Measurements from ENCODE around the gene E2F4.

Gene E2F4

GRCh38 chr16:67191995-67192681, at the start of gene E2F4:
Gene E2F4, plus strand, starts transcription at chr16:67192155. Its CDS starts 73 bp downstream, at chr16:67192228.
- H3K4me3 ChIP-seq (ENCODE audit: low read depth, low read length) = peak within 1 kb of the TSS; percentile 100
- DNase-seq (ENCODE audit: low read depth) = peak; percentile 97
- TF ChIP-seq POLR2A (IDR thresholded peaks at IDR 0.05; ENCODE audit: extremely low read depth, insufficient read length) (peak; percentile 52), MAX (IDR thresholded peaks at IDR 0.05; ENCODE audit: low read depth, low read length) (peak; percentile 48), MYC (IDR thresholded peaks at IDR 0.05; ENCODE audit: low read depth, low read length) (peak; percentile 44; the same call in 1 of the 2 replicates)
- TF ChIP-seq, protein P1, sequence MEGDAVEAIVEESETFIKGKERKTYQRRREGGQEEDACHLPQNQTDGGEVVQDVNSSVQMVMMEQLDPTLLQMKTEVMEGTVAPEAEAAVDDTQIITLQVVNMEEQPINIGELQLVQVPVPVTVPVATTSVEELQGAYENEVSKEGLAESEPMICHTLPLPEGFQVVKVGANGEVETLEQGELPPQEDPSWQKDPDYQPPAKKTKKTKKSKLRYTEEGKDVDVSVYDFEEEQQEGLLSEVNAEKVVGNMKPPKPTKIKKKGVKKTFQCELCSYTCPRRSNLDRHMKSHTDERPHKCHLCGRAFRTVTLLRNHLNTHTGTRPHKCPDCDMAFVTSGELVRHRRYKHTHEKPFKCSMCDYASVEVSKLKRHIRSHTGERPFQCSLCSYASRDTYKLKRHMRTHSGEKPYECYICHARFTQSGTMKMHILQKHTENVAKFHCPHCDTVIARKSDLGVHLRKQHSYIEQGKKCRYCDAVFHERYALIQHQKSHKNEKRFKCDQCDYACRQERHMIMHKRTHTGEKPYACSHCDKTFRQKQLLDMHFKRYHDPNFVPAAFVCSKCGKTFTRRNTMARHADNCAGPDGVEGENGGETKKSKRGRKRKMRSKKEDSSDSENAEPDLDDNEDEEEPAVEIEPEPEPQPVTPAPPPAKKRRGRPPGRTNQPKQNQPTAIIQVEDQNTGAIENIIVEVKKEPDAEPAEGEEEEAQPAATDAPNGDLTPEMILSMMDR (IDR thresholded peaks at IDR 0.05; ENCODE audit: low read depth, low read length) = no peak

- no peak for DNase-seq (ENCODE audit: low read depth)
- TF ChIP-seq MYC (IDR thresholded peaks at IDR 0.05; ENCODE audit: low read depth, low read length) (no peak), POLR2A (IDR thresholded peaks at IDR 0.05; ENCODE audit: extremely low read depth, insufficient read length) (no peak), MAX (IDR thresholded peaks at IDR 0.05; ENCODE audit: low read depth, low read length) (no peak)
- TF ChIP-seq, protein P1 (IDR thresholded peaks at IDR 0.05; ENCODE audit: low read depth, low read length) = no peak
- H3K4me3 ChIP-seq (ENCODE audit: low read depth, low read length) = no peak overlapping the region
These were observed 49.6 kb upstream of the E2F4 start for GRCh38 chr16:67142342-67142741.

DNA sequence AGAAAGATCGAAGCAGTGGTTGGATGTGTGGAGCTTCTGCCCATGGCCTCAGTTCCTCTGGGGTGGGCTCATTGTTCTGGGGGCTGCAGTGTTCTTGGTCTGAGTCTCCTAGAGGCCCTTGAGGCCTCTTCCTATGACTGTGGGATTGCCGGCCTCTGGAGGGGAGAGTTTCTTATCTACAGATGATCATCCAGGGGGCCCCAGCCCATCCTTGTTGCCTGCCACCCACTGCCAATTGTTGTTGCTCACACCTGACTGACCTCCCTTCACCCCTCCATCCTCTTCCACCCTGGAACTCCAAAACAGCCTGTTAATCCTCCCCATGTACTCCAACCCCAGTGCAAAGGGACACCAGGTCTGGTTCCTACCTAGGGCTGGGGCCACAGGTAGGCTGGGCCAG, 47.0 kb upstream of the E2F4 start:
- no peak overlapping the region for H3K4me3 ChIP-seq (ENCODE audit: low read depth, low read length)
- TF ChIP-seq MYC (IDR thresholded peaks at IDR 0.05; ENCODE audit: low read depth, low read length) = no peak
- DNase-seq (ENCODE audit: low read depth) = no peak

DNA sequence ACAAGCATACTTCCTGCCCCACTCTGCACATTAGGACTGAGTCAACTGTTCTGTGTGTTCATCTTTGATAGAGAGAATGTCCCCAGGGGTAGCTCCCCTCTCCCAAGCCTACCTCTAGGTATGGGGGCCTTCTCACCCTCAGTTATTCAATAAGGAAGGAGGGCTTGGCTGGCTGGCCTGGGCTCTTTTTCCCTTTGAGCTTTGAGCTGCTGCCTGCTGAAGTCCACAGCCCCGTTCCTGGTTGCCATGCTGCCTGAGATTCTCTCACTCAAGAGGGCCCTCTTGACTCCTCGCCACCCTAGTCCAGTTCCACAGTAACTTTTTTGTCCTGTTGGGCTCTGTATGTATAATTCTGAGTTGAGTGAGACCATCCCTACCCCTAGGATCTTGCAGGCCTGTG, 46.2 kb upstream of the E2F4 start:
- DNase-seq (ENCODE audit: low read depth) = no peak
- TF ChIP-seq, protein P1 (IDR thresholded peaks at IDR 0.05; ENCODE audit: low read depth, low read length) = no peak
- TF ChIP-seq MAX (IDR thresholded peaks at IDR 0.05; ENCODE audit: low read depth, low read length) (no peak), POLR2A (IDR thresholded peaks at IDR 0.05; ENCODE audit: extremely low read depth, insufficient read length) (no peak)

DNA sequence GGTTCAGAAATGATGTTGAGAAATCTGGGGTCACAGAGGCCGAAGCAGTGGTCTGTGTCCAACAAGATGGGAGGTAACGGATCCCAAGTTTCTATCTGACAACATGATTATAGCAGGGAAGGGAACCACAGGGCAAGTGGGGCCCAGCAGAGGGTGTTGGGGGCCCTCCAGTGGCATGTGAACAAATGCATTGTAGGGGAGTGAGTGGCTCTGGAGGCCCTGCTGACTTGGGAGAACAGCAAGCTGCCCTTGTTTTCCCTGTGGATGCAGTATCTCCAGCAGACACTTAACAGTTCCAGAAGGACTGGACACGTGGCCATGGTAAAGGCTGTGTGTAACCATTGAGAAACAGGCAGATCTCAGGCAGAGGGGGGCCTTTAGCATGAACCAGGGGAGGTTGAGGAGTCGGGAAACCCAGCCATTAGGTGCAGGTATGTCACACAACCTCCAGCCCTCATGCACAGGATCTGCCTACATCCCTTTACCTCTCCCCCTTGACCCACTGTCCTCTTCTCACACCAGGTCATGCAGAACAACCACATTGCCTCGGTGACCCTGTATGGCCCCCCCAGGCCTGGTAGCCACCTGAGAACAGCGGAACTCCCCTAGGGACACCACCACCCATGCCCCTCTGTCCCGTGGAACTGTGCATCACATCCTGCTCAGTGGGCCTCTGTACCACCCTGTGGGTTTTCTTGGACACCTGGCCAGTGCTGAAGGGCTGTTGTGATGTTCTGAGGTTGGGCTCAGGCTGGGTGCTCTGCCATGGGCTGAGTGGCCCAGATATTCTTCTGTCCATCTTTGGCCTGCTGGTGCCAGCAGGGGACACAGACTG, 45.2 kb upstream of the E2F4 start:
- TF ChIP-seq MYC (IDR thresholded peaks at IDR 0.05; ENCODE audit: low read depth, low read length) (no peak), MAX (IDR thresholded peaks at IDR 0.05; ENCODE audit: low read depth, low read length) (no peak)
- TF ChIP-seq, protein P1 (IDR thresholded peaks at IDR 0.05; ENCODE audit: low read depth, low read length) = peak; percentile 8
- peak; percentile 31 for DNase-seq (ENCODE audit: low read depth)
- H3K4me3 ChIP-seq (ENCODE audit: low read depth, low read length) = no peak overlapping the region

More for the DNA sequence above, 46.2 kb upstream of the E2F4 start:
- H3K4me3 ChIP-seq (ENCODE audit: low read depth, low read length) = no peak overlapping the region

DNA sequence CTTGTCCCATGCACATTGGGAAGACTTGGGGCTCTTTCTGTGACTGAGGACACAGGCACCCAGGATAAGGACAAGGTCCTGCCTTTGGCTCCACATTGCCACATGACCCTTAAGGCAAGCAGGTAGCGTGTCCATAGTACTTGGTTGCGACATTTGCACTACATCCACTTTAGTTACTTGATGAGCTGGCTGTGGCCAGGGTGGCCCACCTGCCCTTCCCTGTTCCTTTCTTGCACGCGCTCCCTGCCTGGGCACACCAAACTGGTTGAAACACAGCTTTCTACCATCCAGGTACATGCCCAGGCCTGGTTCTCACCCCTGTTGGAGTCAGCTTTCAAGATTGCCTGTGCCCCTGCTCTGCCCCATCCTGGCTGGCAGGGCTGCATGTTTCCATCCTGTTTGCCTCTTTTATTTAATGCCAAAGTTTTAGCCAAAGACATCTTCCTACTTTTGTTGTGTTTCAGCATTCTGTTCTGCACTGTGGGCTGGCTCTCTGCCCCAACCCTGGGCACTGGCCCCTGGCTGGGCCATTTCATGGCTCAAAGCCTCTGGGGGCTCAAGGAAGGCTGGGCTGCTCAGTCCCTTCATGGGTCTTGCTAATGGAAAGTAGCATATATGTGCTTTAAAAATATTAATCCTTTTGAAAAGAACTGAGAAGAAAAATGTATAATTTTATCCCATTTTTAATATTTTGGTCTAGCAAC, 44.4 kb upstream of the E2F4 start:
- H3K4me3 ChIP-seq (ENCODE audit: low read depth, low read length) = no peak overlapping the region
- TF ChIP-seq, protein P1 (IDR thresholded peaks at IDR 0.05; ENCODE audit: low read depth, low read length) = no peak
- TF ChIP-seq MYC (IDR thresholded peaks at IDR 0.05; ENCODE audit: low read depth, low read length) (no peak), POLR2A (IDR thresholded peaks at IDR 0.05; ENCODE audit: extremely low read depth, insufficient read length) (no peak), MAX (IDR thresholded peaks at IDR 0.05; ENCODE audit: low read depth, low read length) (no peak)
- no peak for DNase-seq (ENCODE audit: low read depth)

Data from NB4 (cell line).